T-cell (primary cell): Measurements from ENCODE around the gene POM121C. TPM values are rescaled to one million over a fixed set of nuclear protein-coding genes. Genes with fewer than 3 reads are reported as not detected.
"Not testable (repeated sequence)": the region's sequence is repeated elsewhere in the genome, so short reads cannot be mapped to it uniquely, and the experiment has no call there.

Experiments used
- ATAC-seq, 4 experiments: fragments of 200-7000 bp in 3 of 4; fragments of 150-1000 bp in 1 of 4; cut with Tn5 transposase; replicated peaks in 1 of 4; 1 replicate in 3 of 4; 2 replicates in 1 of 4; pipeline ENCODE4 v1.10.0; 2021; ENCODE audit warnings: moderate library complexity in 3 of 4, mild to moderate bottlenecking in 2 of 4, moderate number of reproducible peaks in 1 of 4
- CTCF ChIA-PET, 2 donors: fragments of 300-600 bp; sonication (Branson Sonifier 250); formaldehyde crosslinking; loops; one replicate each; lab custom pipeline; 2022; ENCODE audit warnings: antibody characterized with exemption in 2 of 2; lab: Charles Lee
- POLR2A ChIA-PET, 2 donors: fragments of 300-600 bp; sonication (Branson Sonifier 250); formaldehyde crosslinking; loops; one replicate each; lab custom pipeline; 2022; ENCODE audit warnings: antibody characterized with exemption in 2 of 2; lab: Charles Lee
- DNase-seq, 35 experiments: peaks; one replicate each; pipeline versions ENCODE4 v3.0.0 to v3.0.0-alpha.2; 2013 to 2023
- H3K27ac ChIP-seq: one replicate; pipeline ENCODE4 v1.5.1; 2013; ENCODE audit warnings: low read length
- H3K27me3 ChIP-seq, 2 experiments: replicated peaks in 1 of 2; 1 replicate in 1 of 2; 2 replicates in 1 of 2; pipeline versions ENCODE4 v1.6.1 to v1.7.0; 2013; ENCODE audit warnings: low read length in 1 of 2, mixed read lengths in 1 of 2; ENCODE audit not compliant: control insufficient read depth in 2 of 2, insufficient read depth in 2 of 2; ENCODE audit errors: extremely low read depth in 1 of 2
- H3K36me3 ChIP-seq, 2 donors: 1 replicate in 1 of 2; 2 replicates in 1 of 2; pipeline versions ENCODE4 v1.6.1 to v1.7.0; 2013; ENCODE audit warnings: low read length in 1 of 2; ENCODE audit not compliant: control insufficient read depth in 2 of 2, insufficient read depth in 1 of 2; ENCODE audit errors: extremely low read depth in 1 of 2
- H3K4me1 ChIP-seq, 2 experiments: 1 replicate in 1 of 2; 2 replicates in 1 of 2; pipeline versions ENCODE4 v1.6.1 to v1.7.0; 2013; ENCODE audit warnings: low read length in 2 of 2, mixed read lengths in 1 of 2; ENCODE audit not compliant: insufficient read depth in 2 of 2, control insufficient read depth in 1 of 2; ENCODE audit errors: extremely low read depth in 1 of 2
- H3K4me3 ChIP-seq, 2 donors: 1 replicate in 1 of 2; 2 replicates in 1 of 2; pipeline versions ENCODE4 v1.5.1 to v1.7.0; 2013; ENCODE audit warnings: mild to moderate bottlenecking in 2 of 2, low read length in 1 of 2, moderate library complexity in 1 of 2; ENCODE audit not compliant: control insufficient read depth in 1 of 2; ENCODE audit errors: extremely low read depth in 1 of 2
- H3K9me3 ChIP-seq: 2 replicates; pipeline ENCODE4 v1.7.0; 2013
- H3K27ac Mint-ChIP-seq, 2 donors: one replicate each; pipeline ENCODE4 v1.8.0; 2020 to 2021; ENCODE audit warnings: mild to moderate bottlenecking in 2 of 2, mixed read lengths in 2 of 2
- H3K27me3 Mint-ChIP-seq, 2 donors: one replicate each; pipeline ENCODE4 v1.8.0; 2021 to 2022; ENCODE audit warnings: mixed read lengths in 2 of 2
- H3K36me3 Mint-ChIP-seq: one replicate; pipeline ENCODE4 v1.8.0; 2021; ENCODE audit warnings: mixed read lengths
- H3K4me1 Mint-ChIP-seq, 3 donors: one replicate each; pipeline ENCODE4 v1.8.0; 2020 to 2022; ENCODE audit warnings: mixed read lengths in 3 of 3, mild to moderate bottlenecking in 1 of 3
- H3K4me3 Mint-ChIP-seq, 3 donors: one replicate each; pipeline ENCODE4 v1.8.0; 2020 to 2022; ENCODE audit warnings: mild to moderate bottlenecking in 3 of 3, mixed read lengths in 3 of 3, moderate library complexity in 3 of 3
- H3K9me3 Mint-ChIP-seq, 3 donors: one replicate each; pipeline ENCODE4 v1.8.0; 2020 to 2022; ENCODE audit warnings: mixed read lengths in 3 of 3
- WGBS: methylation state at CpG from one replicate; pipeline ENCODE4 v1.1.5; 2013; ENCODE audit warnings: missing lambda C conversion rate; ENCODE audit not compliant: insufficient coverage; 5-methylcytosine and 5-hydroxymethylcytosine counted together
- total RNA-seq, 35 experiments: library from RNA in 6 of 35; stranded (reverse) in 6 of 35; fragments of 120-200 nt in 1 of 35; gene quantifications; one replicate each; pipeline versions ENCODE4 v1.2.1 to v1.2.4 and lab custom pipeline; 2013 to 2026

The POM121C gene
- total RNA-seq, 5 donors from 2014 or later (not counting 1 experiment from before 2014, with no cell fraction given), result 76.9 to 113 (median 86.1) TPM

DNA sequence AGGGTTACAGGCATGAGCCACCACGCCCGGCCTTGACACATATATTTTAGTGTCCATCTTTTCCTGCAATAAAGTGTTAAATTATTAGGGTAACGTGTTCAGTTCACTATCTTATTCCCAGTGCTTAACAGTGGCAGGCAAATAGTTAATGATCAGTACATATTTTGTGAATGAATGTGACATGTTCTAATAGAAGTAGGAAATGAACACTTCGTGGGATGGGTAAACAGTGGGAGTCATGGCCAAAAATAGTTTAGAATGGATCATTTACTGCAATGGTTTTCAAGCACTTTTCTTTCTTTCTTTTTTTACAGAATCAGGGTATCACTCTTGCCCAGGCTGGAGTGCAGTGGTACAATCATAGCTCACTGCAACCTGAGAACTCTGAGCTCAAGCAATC is 15.9 kb downstream of the POM121C start:
- DNase-seq, H3K4me3 Mint-ChIP-seq, H3K9me3 ChIP-seq, ATAC-seq, H3K9me3 Mint-ChIP-seq, POLR2A ChIA-PET, CTCF ChIA-PET, H3K4me1 Mint-ChIP-seq, H3K27me3 ChIP-seq, H3K4me1 ChIP-seq, H3K27ac ChIP-seq, H3K27me3 Mint-ChIP-seq, H3K27ac Mint-ChIP-seq, H3K4me3 ChIP-seq: not testable (repeated sequence)
- WGBS, result no CpG with 5 or more reads among the region's 4 CpGs
- peaks cover 12% of the 10 kb centered on the region for H3K36me3 Mint-ChIP-seq
- peaks cover 4 to 17% of the 10 kb centered on the region in 2 donors for H3K36me3 ChIP-seq

DNA sequence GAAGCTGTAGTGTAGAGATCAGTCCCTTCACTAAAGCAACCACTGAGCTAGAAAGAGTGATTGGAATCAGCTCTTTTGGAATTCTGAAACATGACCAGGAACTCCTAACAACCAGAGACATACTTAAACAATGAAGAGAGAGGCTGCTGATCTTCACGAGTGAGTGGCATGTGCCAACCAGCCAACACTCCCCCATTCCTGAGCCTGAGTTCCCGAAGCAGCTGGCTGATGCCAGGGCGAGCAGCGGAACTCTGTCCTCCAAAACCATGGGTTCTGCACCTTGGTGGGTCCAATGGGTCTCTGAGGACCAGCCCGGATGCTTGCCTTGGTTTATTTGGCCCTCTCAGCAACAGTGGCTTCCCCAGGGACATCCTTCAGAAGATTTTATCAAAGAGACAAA is 25.6 kb downstream of the POM121C start:
- H3K27me3 ChIP-seq, DNase-seq, H3K4me1 Mint-ChIP-seq, H3K36me3 ChIP-seq, H3K4me1 ChIP-seq, POLR2A ChIA-PET, H3K9me3 ChIP-seq, H3K4me3 Mint-ChIP-seq, H3K27me3 Mint-ChIP-seq, ATAC-seq, H3K9me3 Mint-ChIP-seq, H3K27ac ChIP-seq, H3K4me3 ChIP-seq, H3K36me3 Mint-ChIP-seq, CTCF ChIA-PET: not testable (repeated sequence)
- H3K27ac Mint-ChIP-seq, result peak overlapping the region; percentile 55 to 66
- no CpG with 5 or more reads among the region's 5 CpGs for WGBS

DNA sequence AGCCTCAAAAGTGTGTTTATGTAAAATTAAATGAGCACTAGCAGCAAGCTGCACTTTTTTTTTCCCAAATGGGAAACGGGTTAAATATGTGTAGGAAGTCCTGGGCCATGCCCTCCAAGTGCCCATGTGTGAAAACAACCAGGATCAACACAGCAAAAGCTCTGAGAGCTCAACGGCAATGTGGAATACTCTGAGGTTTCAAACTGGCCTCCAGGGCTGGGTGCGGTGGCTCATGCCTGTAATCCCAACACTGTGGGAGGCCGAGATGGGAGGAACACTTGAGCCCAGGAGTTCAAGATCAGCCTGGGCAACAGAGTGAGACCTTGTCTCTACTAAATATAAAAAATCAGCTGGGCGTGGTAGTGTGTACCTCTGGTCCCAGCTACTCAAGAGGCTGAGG is 28.1 kb downstream of the POM121C start:
- H3K36me3 ChIP-seq, H3K36me3 Mint-ChIP-seq, ATAC-seq, H3K4me1 ChIP-seq, CTCF ChIA-PET, H3K9me3 Mint-ChIP-seq, POLR2A ChIA-PET, H3K9me3 ChIP-seq, H3K27ac ChIP-seq, H3K27ac Mint-ChIP-seq, DNase-seq, H3K27me3 Mint-ChIP-seq, H3K27me3 ChIP-seq, H3K4me3 ChIP-seq, H3K4me1 Mint-ChIP-seq, H3K4me3 Mint-ChIP-seq: not testable (repeated sequence)
- WGBS, result no CpG with 5 or more reads among the region's 5 CpGs

DNA sequence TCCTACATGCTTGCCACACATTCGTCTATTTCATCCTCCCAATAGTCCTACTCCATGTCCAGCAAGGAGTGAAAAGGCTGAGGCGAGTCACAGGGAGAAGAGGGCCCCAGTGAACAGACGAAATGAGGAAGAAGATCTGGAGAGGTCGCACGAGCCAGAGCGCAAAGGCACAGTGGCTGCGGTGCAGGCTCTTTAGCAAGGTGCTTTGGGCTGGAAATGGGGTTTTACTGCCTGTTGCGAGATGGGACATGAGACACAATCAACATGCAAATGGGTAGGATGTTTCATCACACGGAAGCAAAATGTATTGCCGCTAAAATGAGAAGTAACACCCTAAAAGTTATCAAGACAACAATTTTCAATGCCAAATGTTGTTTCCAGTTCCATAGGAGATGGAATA is 29.7 kb downstream of the POM121C start:
- H3K4me3 ChIP-seq, H3K27me3 ChIP-seq, H3K27ac Mint-ChIP-seq, H3K36me3 Mint-ChIP-seq, H3K4me1 Mint-ChIP-seq, DNase-seq, POLR2A ChIA-PET, H3K4me1 ChIP-seq, H3K36me3 ChIP-seq, H3K4me3 Mint-ChIP-seq, H3K27ac ChIP-seq, H3K27me3 Mint-ChIP-seq, CTCF ChIA-PET, ATAC-seq, H3K9me3 Mint-ChIP-seq, H3K9me3 ChIP-seq: not testable (repeated sequence)
- WGBS, result no CpG with 5 or more reads among the region's 10 CpGs

DNA sequence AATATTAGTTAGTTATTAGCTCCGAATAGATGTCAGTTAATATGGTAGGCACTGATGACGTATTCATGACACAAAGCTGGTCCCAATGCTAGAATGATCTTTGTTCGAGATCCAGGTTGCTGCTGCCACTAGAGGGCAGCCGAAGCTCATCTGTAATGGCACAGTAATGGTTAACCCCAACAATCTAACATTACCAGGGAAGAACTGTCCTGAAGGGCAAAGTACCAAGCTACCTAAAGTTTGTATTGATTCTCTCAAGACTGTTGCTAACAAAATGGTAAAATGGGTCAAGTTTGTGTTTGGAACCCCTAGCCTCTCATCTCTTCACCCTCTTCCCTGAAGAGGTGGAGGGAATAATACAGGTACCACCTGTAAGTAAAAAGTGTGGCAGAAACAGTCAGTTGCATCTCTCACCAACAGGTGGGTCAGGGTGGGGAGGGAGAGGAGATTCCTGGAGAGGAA is 33.6 kb downstream of the POM121C start:
- H3K9me3 Mint-ChIP-seq, CTCF ChIA-PET, H3K9me3 ChIP-seq, H3K4me3 ChIP-seq, H3K27me3 Mint-ChIP-seq, H3K36me3 Mint-ChIP-seq, H3K4me1 ChIP-seq, H3K27ac ChIP-seq, DNase-seq, H3K36me3 ChIP-seq, H3K4me1 Mint-ChIP-seq, H3K27ac Mint-ChIP-seq, H3K27me3 ChIP-seq, POLR2A ChIA-PET, H3K4me3 Mint-ChIP-seq: not testable (repeated sequence)
- WGBS, result no CpG with 5 or more reads among the region's 4 CpGs
- peak; percentile 72 to 86 (median 80) for ATAC-seq

- H3K27me3 ChIP-seq, DNase-seq, H3K27ac Mint-ChIP-seq, ATAC-seq, POLR2A ChIA-PET, H3K4me3 Mint-ChIP-seq, H3K36me3 Mint-ChIP-seq, CTCF ChIA-PET, H3K9me3 ChIP-seq, H3K4me1 ChIP-seq, H3K9me3 Mint-ChIP-seq, H3K27me3 Mint-ChIP-seq, H3K4me3 ChIP-seq, H3K4me1 Mint-ChIP-seq, H3K36me3 ChIP-seq, H3K27ac ChIP-seq: not testable (repeated sequence)
- no CpG with 5 or more reads among the region's 5 CpGs for WGBS
These were observed 36.2 kb downstream of the POM121C start for GRCh38 chr7:75449946-75450345.

DNA sequence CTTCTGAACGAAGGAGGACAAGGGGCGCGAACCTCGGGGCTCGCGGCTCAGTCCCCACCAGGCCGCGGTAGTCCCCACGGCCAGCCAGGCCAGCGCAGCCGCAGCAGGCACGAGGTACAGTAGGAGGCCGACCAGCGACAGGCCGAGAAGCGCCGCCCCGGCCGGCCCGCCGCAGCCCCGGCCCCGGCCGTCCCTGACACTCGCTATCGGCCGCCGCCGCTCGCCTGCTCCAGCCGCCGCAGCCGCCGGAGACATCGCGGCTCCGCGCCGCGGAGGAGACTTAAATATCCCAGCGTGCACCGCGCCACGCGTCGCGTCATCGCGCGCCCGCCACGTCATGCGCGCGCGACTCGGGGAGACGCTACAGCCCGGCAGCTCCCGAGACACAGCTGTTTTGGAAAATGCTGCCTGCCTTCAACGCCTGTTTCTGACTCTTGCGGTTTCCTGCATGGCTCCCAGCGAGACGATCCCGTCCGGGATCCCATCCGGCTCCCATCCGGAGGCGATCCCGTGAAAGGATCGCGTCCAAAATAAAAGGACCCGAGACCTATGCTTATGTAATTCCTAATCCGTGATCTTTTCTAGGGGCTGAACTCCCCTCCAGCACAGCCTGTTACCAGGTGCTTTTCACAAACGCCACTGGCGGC is 43.5 kb downstream of the POM121C start:
- H3K27me3 ChIP-seq, H3K9me3 Mint-ChIP-seq, H3K4me1 ChIP-seq, H3K9me3 ChIP-seq, H3K27me3 Mint-ChIP-seq, POLR2A ChIA-PET, CTCF ChIA-PET: not testable (repeated sequence)
- peak overlapping the region; percentile 66 for H3K27ac ChIP-seq
- 0% methylated on average over 12 of the region's 76 CpGs for WGBS
- Mint-ChIP-seq H3K36me3 (peaks cover 20% of the 10 kb centered on the region), H3K27ac (peak overlapping the region; percentile 94 to 95), H3K4me1 (peaks cover 18 to 28% (median 22%) of the 10 kb centered on the region in 3 donors), H3K4me3 (peak overlapping the region; percentile 86 to 92 (median 89))
- peaks cover 3 to 20% of the 10 kb centered on the region in 2 donors for H3K36me3 ChIP-seq
- ATAC-seq (peak; percentile 96 to 98 (median 96)), DNase-seq (peak in 16 of 35 experiments; percentile 3 to 61 (median 21))
- peak overlapping the region; percentile 25 to 52 for H3K4me3 ChIP-seq
